HG03457 (cell line): ENCODE measurements around the gene CD96.
"Not testable (repeated sequence)": the region's sequence is repeated elsewhere in the genome, so short reads cannot be mapped to it uniquely, and the experiment has no call there.

Experiments used
- ATAC-seq: cut with Tn5 transposase; IDR thresholded peaks from one replicate; pipeline ENCODE4 v1.9.1; 2021; ENCODE audit warnings: moderate number of reproducible peaks; ENCODE audit not compliant: unreplicated experiment

The CD96 gene

GRCh38 chr3:111618945-111619344 lies 76.9 kb downstream of the CD96 start:
- no peak for ATAC-seq

GRCh38 chr3:111619833-111620232 lies 77.8 kb downstream of the CD96 start:
- no peak for ATAC-seq

GRCh38 chr3:111621535-111621934 lies 79.5 kb downstream of the CD96 start:
- ATAC-seq = no peak

DNA sequence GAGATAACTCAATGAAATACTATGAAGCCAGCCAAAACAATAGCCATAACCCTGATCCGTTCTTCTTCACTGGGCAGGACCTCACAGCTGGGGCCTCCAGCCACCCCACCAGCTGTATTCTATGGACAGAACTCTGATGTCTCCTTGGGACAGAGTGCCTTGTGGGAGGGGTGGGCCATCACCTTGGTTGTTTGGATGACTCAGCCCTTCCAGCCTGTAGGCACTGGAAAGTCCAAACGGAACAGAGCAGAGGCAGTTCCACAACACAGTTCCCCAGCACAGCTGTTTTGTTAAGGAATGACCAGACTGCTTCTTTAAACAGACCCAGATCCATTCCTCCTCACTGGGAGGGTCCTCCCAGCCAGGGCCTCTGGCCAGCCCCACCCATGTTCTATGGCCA lies 85.1 kb downstream of the CD96 start:
- ATAC-seq = no peak

- ATAC-seq = not testable (repeated sequence)
These were observed 87.0 kb downstream of the CD96 start for GRCh38 chr3:111629018-111629417.

DNA sequence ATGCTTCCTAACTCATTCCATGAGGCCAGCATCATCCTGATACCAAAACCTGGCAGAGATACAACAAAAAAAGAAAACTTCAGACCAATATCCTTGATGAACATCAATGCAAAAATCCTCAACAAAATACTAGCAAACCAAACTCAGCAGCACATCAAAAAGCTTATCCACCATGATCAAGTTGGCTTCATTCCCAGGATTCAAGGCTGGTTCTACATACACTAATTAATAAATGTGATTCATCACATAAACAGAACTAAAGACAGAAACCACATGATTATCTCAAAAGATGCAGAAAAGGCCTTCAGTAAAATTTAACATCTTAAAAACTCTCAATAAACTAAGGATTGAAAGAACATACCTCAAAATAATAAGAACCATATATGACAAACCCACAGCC lies 88.6 kb downstream of the CD96 start:
- ATAC-seq = not testable (repeated sequence)

DNA sequence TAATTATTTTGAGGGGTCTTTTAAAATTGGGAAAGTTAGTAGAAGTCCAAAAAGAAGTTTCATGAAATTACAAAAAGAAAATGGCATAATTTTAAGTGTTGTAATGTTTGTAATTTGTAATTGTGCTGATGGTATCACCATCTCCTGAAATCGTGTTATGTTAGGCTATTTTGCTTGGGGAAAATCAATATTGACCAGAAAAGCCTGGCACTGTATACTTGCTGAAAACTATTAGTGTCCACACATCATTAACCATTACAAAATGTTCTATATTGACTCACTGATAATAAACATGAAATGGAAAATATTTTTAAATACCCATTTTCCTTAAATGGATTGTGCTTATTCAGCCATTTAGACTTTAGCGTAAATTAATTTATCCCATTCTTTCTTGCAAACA lies 93.4 kb downstream of the CD96 start:
- ATAC-seq = no peak

DNA sequence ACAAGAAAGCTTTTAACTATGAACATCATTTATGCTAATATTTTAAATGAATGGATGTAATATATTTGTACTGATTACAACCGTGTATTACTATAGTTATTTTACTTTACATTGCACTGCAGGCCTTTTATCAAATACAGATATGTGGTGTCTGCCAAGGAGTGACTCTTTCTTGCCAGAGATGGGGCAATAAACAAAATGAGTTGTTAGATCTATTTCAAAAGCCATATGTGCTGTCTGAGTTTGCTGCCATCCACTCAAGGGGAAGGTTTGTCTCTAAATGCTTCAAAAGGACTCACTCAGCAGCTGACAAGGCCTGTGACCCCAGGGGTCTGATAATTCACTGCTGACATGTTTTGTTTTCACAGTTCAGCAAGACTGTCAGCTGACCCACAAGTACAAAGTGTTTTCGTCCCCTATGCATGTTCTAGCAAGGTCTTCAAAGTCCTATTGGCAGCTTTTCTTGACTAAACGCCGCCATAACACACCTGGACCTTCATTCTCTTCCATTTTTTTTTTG lies 94.4 kb downstream of the CD96 start:
- ATAC-seq = no peak

- ATAC-seq = no peak
These were observed 97.3 kb downstream of the CD96 start for GRCh38 chr3:111639316-111639715.

- ATAC-seq = no peak
These were observed 107.1 kb downstream of the CD96 start for GRCh38 chr3:111648991-111649579.

DNA sequence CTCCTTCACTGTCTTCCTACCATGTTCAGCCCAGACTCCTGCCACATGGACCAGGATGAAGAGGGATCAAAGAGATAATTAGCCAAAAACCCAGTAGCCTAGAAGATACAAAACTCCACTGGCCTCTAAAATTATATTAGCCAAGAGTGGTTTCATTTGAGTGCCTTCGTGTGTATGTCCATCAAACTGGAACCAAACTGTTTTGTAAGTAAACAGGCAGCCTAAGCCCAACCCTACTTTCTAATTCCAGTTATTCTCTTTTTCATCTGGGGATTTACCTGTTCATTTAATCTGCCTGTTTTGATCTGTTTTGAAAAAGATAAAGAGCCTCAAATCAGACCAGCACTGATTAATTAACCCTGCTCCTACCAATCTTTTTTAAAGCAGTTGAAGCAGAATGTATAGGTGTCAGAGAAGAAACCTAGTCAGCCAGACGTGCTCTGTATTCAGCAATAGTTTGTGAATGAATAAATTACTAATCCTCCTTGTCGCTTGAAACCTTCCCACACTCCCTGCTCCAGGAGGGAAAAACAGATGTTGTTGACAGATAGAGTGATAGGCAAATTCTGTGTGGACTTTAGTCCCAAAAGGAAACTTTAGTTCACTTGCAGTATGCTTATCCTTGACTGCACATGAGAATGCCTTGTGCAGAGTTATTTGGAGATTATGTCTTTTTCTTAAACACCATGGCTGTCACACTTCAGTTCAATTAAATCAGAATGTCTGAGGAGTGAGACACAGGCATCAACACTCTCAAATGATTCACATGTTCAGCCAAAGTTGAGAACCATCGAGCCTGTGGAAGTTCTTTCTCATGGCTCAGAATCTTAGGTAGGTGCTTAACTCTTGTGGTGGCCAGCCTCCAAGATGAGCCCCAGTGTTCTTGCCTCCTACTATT lies 108.6 kb downstream of the CD96 start:
- ATAC-seq = no peak

DNA sequence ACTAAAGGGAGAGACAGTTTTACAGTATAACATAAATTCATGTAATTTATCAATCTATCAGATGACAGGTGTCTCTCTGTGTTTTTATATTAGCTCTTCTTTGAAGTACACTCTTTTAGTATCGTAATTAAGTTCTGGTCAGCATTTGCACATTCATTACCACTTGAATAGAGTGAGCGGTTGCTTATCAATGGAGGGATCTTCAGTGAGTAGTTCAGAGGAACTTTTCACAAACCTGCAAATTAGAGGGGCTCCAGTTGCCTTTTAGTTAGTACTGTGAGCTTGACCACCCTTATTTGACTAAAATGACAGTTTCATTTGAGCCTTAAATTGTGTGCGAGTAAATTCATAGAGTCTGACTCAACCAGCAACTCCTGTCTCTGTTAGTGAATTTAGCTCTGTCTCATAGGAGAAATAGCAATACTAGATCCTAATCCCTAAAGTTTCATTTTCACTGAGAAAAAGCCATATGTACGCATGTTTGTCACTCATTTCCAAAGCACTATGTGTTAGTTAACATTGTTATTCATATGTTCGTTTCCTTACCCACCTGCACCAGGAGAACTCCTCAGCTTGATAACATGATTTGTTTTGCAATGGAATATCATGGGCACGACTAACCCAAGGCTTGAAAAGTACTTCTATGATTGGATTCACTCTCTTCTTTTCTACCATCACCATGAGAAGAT lies 110.6 kb downstream of the CD96 start:
- no peak for ATAC-seq

DNA sequence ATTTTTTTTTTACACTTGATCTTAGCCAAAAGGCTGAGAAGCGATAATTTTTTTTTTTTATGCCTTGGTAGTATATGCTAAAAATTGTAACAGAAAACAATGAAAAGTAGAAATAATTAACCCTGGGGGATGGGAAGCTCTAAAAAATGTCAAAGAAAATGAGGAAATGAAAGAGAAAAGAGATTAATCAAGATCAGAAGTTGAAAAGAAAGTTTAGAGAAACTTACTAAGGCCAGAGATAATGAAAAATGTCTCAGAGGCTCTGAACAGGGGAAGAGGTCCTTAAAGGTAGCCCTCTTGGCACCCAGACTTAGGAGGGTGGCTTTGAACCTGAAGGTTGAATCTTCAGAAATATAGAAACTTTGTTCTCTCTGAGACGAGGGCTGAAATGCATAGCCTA lies 111.8 kb downstream of the CD96 start:
- ATAC-seq = no peak

DNA sequence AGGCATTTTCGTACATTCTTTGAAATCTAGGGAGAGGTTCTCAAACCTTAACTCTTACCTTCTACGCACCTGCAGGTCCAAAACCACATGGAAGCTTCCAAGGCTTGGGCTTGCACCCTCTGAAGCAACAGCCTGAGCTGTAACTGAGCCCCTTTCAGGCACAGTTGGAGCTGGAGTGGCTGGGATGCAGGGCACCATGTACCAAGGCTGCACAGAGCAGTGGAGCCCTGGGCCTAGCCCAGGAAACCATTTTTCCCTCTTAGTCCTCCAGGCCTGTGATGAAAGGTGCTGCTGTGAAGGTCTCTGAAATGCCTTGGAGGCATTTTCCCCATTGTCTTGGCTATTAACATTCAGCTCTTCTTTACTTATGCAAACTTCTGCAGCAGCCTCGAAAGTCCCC lies 120.0 kb downstream of the CD96 start:
- ATAC-seq = no peak

- no peak for ATAC-seq
These were observed 120.9 kb downstream of the CD96 start for GRCh38 chr3:111662907-111663306.

GRCh38 chr3:111666041-111666735 lies 124.2 kb downstream of the CD96 start:
- no peak for ATAC-seq

GRCh38 chr3:111667170-111667569 lies 125.2 kb downstream of the CD96 start:
- ATAC-seq = no peak

DNA sequence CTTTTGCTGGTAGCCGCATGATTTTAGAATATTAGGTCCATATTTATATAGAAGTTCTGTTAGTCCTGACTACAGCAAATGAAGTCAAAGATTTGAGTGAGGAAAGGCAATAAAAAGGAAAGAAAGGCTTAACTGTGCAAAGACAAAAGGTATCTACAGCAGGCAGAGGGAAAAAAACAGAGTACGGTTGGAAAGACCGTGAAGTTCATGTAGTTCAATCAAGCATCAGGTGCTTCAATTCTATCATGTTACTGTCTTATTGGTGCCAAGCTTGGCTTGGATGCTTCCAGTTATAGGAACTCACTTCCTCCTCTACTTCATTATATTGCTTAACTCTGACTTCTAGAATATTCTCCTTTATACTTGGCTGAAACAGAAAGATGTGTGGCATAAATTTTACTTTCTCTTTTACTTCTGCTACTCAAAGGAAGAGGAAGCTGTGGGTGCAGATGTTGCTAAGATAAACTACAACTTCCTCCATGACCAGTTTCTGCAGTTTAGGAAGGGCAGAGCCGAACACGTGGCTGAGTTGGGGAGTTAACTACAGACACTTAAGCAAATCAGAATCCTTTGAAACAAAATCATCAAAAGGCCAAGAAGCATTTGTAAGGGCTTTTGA lies 125.7 kb downstream of the CD96 start:
- peak; percentile 94 for ATAC-seq

- no peak for ATAC-seq
These were observed 126.3 kb downstream of the CD96 start for GRCh38 chr3:111668326-111668725.

DNA sequence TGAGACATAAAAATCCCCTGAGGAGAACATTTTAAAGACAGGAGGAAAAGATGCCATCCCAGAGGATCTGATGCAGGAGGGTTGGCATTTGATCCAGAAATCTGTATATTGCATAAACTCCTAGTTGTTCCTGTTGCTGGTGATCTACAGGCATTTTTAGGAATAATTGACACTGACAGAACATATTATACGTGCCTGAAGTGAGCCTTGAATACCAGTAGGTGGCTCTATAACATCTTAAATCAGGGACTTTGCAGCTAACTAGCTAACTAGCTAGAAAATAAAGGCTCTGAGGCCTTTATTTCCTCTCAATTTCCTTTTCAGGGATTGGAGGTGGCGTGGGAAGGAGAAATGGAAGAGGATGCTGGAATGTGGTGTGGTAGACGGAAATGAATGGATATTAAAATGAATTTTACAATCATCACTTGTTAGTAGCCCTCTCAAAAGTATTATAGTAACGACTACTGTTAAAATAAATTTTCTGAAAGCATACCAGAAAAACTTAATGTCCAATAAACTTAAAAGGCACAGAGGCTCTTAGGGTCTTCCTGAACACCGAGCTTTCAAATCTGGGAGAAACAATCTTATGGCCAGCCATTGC lies 127.0 kb downstream of the CD96 start:
- ATAC-seq = peak; percentile 37
